K562 (cell line): ENCODE measurements around the gene RNF166. TPM values are rescaled to one million over a fixed set of nuclear protein-coding genes. Genes with fewer than 3 reads are reported as not detected.

Source experiments
- ASH1L ChIP-seq: fragments of 450-650 bp; IDR thresholded peaks from 2 replicates; pipeline ENCODE4 v1.6.1; 2018; ENCODE audit warnings: borderline replicate concordance, mild to moderate bottlenecking, low read depth; ENCODE audit not compliant: partially characterized antibody
- CBX3 ChIP-seq, 2 experiments: IDR thresholded peaks; 1 replicate in 1 of 2; 2 replicates in 1 of 2; pipeline ENCODE4 v1.6.1; 2012; ENCODE audit warnings: inconsistent platforms in 2 of 2, low read length in 2 of 2, borderline replicate concordance in 1 of 2, control low read depth in 1 of 2
- E2F8 ChIP-seq: fragments of 450-650 bp; IDR thresholded peaks from 2 replicates; pipeline ENCODE4 v1.7.1; 2018; ENCODE audit warnings: mild to moderate bottlenecking, low read depth; ENCODE audit not compliant: partially characterized antibody
- ELF4 ChIP-seq: fragments of 450-650 bp; formaldehyde crosslinking; IDR thresholded peaks from 2 replicates; pipeline ENCODE4 v1.4.0; 2022; ENCODE audit warnings: missing genetic modification characterization
- JUN ChIP-seq, 2 experiments: sonication (generic) in 1 of 2; formaldehyde crosslinking in 1 of 2; IDR thresholded peaks; 2 replicates each; pipeline versions ENCODE4 v1.6.1 to v1.8.0; 2012 to 2022; ENCODE audit warnings: borderline replicate concordance in 2 of 2, mild to moderate bottlenecking in 2 of 2, improper control_type of control experiment in 1 of 2, low read depth in 1 of 2, low read length in 1 of 2, missing genetic modification reagents in 1 of 2
- NCOA1 ChIP-seq: fragments of 450-650 bp; IDR thresholded peaks from 2 replicates; pipeline ENCODE4 v1.6.1; 2016; ENCODE audit warnings: low read depth
- NR2F6 ChIP-seq: fragments of 450-650 bp; formaldehyde crosslinking; IDR thresholded peaks from 2 replicates; pipeline ENCODE4 v1.4.0; 2020; ENCODE audit warnings: mild to moderate bottlenecking
- SIN3A ChIP-seq, 2 experiments: fragments of 150-350 bp in 1 of 2; IDR thresholded peaks; 2 replicates each; pipeline ENCODE4 v1.6.1; 2011 to 2016; ENCODE audit warnings: borderline replicate concordance in 2 of 2, low read depth in 2 of 2, low read length in 2 of 2, mild to moderate bottlenecking in 2 of 2, moderate library complexity in 2 of 2; ENCODE audit not compliant: control insufficient read depth in 1 of 2
- SREBF1 ChIP-seq: fragments of 150-350 bp; IDR thresholded peaks from 2 replicates; pipeline ENCODE4 v1.6.1; 2014; ENCODE audit warnings: antibody characterized with exemption, low read depth, low read length, borderline replicate concordance
- SRF ChIP-seq, 2 experiments: fragments of 250-450, 450-650 bp in 1 of 2; sonication (Bioruptor Pico) in 1 of 2; sonication (generic) in 1 of 2; formaldehyde crosslinking; IDR thresholded peaks; 2 replicates each; pipeline versions ENCODE4 v1.5.0 to v1.5.1; 2020 to 2022; ENCODE audit warnings: mild to moderate bottlenecking in 1 of 2, missing genetic modification reagents in 1 of 2
- ZFX ChIP-seq: sonication (generic); formaldehyde crosslinking; IDR thresholded peaks from 2 replicates; pipeline ENCODE4 v1.8.0; 2022; ENCODE audit warnings: mild to moderate bottlenecking, missing genetic modification reagents, moderate library complexity
- ZNF134 ChIP-seq: fragments of 250-450 bp; sonication (Bioruptor Pico); conservative IDR thresholded peaks from 2 replicates; pipeline ENCODE4 v1.4.0; 2020
- polyA plus RNA-seq, 8 experiments: library from polyadenylated mRNA; depleted of rRNA in 4 of 8; stranded (reverse) in 5 of 8; unstranded in 3 of 8; fragments of >200 nt; fragmentation: Nextera tagmentation in 2 of 8; fragmentation: Illumina TruSeq in 1 of 8; extraction: Ambion mirVana in 2 of 8; extraction: Trizol in 1 of 8; gene quantifications; 2 replicates each; pipeline versions ENCODE4 v1.2.1 to v1.2.3, GENCODE V29; 2011 to 2014; ENCODE audit warnings: inconsistent platforms in 1 of 8, missing spikeins in 1 of 8
- total RNA-seq, 7 experiments: library from RNA; depleted of rRNA in 6 of 7; stranded (reverse); fragments of >200 nt in 6 of 7; fragmentation: Illumina TruSeq in 2 of 7; extraction: Trizol in 2 of 7; gene quantifications; 2 replicates each; pipeline versions ENCODE4 v1.2.1 to v1.2.3, GENCODE V29; 2011 to 2021; ENCODE audit warnings: low replicate concordance in 1 of 7
- TF ChIP-seq, protein P1 (sequence below): fragments of 250-450 bp; sonication (Bioruptor Pico); IDR thresholded peaks from 2 replicates; pipeline ENCODE4 v1.9.0; 2021; ENCODE audit warnings: mild to moderate bottlenecking, inconsistent platforms
- TF ChIP-seq, protein P2 (sequence below): fragments of 250-450 bp; sonication (Bioruptor Pico); IDR thresholded peaks from 2 replicates; pipeline ENCODE4 v1.4.0; 2020
- TF ChIP-seq, protein P3 (sequence below): sonication (generic); formaldehyde crosslinking; IDR thresholded peaks from 2 replicates; pipeline ENCODE4 v1.8.1; 2023; ENCODE audit warnings: mild to moderate bottlenecking, missing genetic modification reagents

The RNF166 gene
- total and polyA plus RNA-seq, 9 of the 15 experiments (the other 6 are each of a cell fraction or from before 2014, with no cell fraction given) = 0.56 to 60.3 (median 19.5) TPM

- TF ChIP-seq, protein P1, sequence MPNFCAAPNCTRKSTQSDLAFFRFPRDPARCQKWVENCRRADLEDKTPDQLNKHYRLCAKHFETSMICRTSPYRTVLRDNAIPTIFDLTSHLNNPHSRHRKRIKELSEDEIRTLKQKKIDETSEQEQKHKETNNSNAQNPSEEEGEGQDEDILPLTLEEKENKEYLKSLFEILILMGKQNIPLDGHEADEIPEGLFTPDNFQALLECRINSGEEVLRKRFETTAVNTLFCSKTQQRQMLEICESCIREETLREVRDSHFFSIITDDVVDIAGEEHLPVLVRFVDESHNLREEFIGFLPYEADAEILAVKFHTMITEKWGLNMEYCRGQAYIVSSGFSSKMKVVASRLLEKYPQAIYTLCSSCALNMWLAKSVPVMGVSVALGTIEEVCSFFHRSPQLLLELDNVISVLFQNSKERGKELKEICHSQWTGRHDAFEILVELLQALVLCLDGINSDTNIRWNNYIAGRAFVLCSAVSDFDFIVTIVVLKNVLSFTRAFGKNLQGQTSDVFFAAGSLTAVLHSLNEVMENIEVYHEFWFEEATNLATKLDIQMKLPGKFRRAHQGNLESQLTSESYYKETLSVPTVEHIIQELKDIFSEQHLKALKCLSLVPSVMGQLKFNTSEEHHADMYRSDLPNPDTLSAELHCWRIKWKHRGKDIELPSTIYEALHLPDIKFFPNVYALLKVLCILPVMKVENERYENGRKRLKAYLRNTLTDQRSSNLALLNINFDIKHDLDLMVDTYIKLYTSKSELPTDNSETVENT (CRISPR knock-in tag) = peak; percentile 37
- TF ChIP-seq, protein P2, sequence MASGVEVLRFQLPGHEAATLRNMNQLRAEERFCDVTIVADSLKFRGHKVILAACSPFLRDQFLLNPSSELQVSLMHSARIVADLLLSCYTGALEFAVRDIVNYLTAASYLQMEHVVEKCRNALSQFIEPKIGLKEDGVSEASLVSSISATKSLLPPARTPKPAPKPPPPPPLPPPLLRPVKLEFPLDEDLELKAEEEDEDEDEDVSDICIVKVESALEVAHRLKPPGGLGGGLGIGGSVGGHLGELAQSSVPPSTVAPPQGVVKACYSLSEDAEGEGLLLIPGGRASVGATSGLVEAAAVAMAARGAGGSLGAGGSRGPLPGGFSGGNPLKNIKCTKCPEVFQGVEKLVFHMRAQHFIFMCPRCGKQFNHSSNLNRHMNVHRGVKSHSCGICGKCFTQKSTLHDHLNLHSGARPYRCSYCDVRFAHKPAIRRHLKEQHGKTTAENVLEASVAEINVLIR (CRISPR knock-in tag) = peak; percentile 77
- no peak for TF ChIP-seq ZNF134
- TF ChIP-seq, protein P3, sequence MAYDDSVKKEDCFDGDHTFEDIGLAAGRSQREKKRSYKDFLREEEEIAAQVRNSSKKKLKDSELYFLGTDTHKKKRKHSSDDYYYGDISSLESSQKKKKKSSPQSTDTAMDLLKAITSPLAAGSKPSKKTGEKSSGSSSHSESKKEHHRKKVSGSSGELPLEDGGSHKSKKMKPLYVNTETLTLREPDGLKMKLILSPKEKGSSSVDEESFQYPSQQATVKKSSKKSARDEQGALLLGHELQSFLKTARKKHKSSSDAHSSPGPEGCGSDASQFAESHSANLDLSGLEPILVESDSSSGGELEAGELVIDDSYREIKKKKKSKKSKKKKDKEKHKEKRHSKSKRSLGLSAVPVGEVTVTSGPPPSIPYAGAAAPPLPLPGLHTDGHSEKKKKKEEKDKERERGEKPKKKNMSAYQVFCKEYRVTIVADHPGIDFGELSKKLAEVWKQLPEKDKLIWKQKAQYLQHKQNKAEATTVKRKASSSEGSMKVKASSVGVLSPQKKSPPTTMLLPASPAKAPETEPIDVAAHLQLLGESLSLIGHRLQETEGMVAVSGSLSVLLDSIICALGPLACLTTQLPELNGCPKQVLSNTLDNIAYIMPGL (CRISPR knock-in tag) = 0 out of 2 replicates have a peak, but pooled peaks have one; percentile 46
- peak; percentile 78 for TF ChIP-seq ELF4
- peak; percentile 88 for TF ChIP-seq SREBF1
- peak in 1 of 2 experiments; percentile 33; a peak in 1 of 4 replicates for TF ChIP-seq SRF (CRISPR knock-in tag; IDR thresholded peaks at IDR 0.05)
- no peak; the same call in 1 of the 2 replicates for TF ChIP-seq NCOA1
- TF ChIP-seq JUN (IDR thresholded peaks at IDR 0.05; ENCODE audit: borderline replicate concordance, low read depth, low read length) = peak; percentile 37; the same call in 1 of the 2 replicates
- TF ChIP-seq JUN (CRISPR knock-in tag; IDR thresholded peaks at IDR 0.05; ENCODE audit: borderline replicate concordance) = no peak; the same call in 1 of the 2 replicates
- TF ChIP-seq ZFX (CRISPR knock-in tag) = peak; percentile 78
- peak in 1 of 2 experiments; percentile 71; a peak in 1 of 4 replicates for TF ChIP-seq SIN3A (IDR thresholded peaks at IDR 0.05; ENCODE audit: borderline replicate concordance in 2 of 2, control insufficient read depth in 1 of 2, low read depth in 2 of 2, low read length in 2 of 2)
- TF ChIP-seq CBX3 (IDR thresholded peaks at IDR 0.05; ENCODE audit: borderline replicate concordance in 1 of 2, low read length in 2 of 2) = no peak
- TF ChIP-seq E2F8 = peak; percentile 51
- no peak for TF ChIP-seq NR2F6 (CRISPR knock-in tag)
- peak; percentile 97 for TF ChIP-seq ASH1L
These were observed 43.2 kb downstream of the RNF166 start, which contains the start of gene MVD (continued) for GRCh38 chr16:88662843-88663606.
